Lung (tissue), 13 donors: ENCODE data around the gene ZNF525. TPM values are rescaled to one million over a fixed set of nuclear protein-coding genes. Genes with fewer than 3 reads are reported as not detected.

Source experiments
- ATAC-seq: fragments of 200-7000 bp; cut with Tn5 transposase; one replicate; pipeline ENCODE4 v1.9.1; 2020; ENCODE audit warnings: moderate number of reproducible peaks; ENCODE audit not compliant: insufficient read depth, low FRiP score
- DNase-seq, 3 donors: peaks; one replicate each; pipeline ENCODE4 v3.0.0-alpha.2; 2013 to 2017
- H3K27ac ChIP-seq, 2 donors: one replicate each; pipeline ENCODE4 v1.5.1; 2013; ENCODE audit warnings: mild to moderate bottlenecking in 2 of 2, moderate library complexity in 2 of 2, control low read depth in 1 of 2, inconsistent platforms in 1 of 2, low read depth in 1 of 2, low read length in 1 of 2
- H3K27me3 ChIP-seq, 3 donors: one replicate each; pipeline ENCODE4 v1.5.1; 2013; ENCODE audit warnings: low read length in 2 of 3; ENCODE audit not compliant: control insufficient read depth in 3 of 3, insufficient read depth in 3 of 3
- H3K36me3 ChIP-seq, 4 donors: one replicate each; pipeline ENCODE4 v1.5.1; 2013; ENCODE audit warnings: low read length in 4 of 4, mild to moderate bottlenecking in 1 of 4, moderate library complexity in 1 of 4; ENCODE audit not compliant: control insufficient read depth in 4 of 4, insufficient read depth in 4 of 4
- H3K4me1 ChIP-seq, 5 donors: one replicate each; pipeline ENCODE4 v1.5.1; 2013; ENCODE audit warnings: low read length in 5 of 5, mild to moderate bottlenecking in 2 of 5, moderate library complexity in 1 of 5; ENCODE audit not compliant: control insufficient read depth in 5 of 5, insufficient read depth in 5 of 5
- H3K4me3 ChIP-seq: one replicate; pipeline ENCODE4 v1.5.1; 2013; ENCODE audit warnings: mild to moderate bottlenecking, control low read depth, moderate library complexity
- H3K9ac ChIP-seq, 2 donors: one replicate each; pipeline ENCODE4 v1.5.1; 2013; ENCODE audit warnings: low read length in 2 of 2, control low read depth in 1 of 2; ENCODE audit not compliant: insufficient read depth in 1 of 2
- H3K9me3 ChIP-seq, 4 donors: one replicate each; pipeline ENCODE4 v1.5.1; 2013; ENCODE audit warnings: low read length in 3 of 4, mild to moderate bottlenecking in 1 of 4, moderate library complexity in 1 of 4; ENCODE audit not compliant: control insufficient read depth in 4 of 4, insufficient read depth in 3 of 4
- CTCF ChIP-seq: IDR thresholded peaks from 2 replicates; pipeline ENCODE4 v1.5.1; 2012; ENCODE audit warnings: mild to moderate bottlenecking; ENCODE audit errors: control extremely low read depth, extremely low read depth
- WGBS, 2 donors: extraction: QIAGEN DNeasy Blood & Tissue Kit; methylation state at CpG; one replicate each; pipeline ENCODE4 v1.1.7; 2013; 5-methylcytosine and 5-hydroxymethylcytosine counted together
- polyA plus RNA-seq, 2 donors: library from polyadenylated mRNA; stranded (reverse); fragments of 200-250 nt; gene quantifications; one replicate each; pipeline ENCODE4 v1.2.1, GENCODE V29; 2013
- small RNA-seq: library from RNA; depleted of rRNA; stranded (forward); fragments of <200 nt; gene quantifications from one replicate; pipeline ENCODE3, GENCODE V24; 2014; ENCODE audit warnings: low replicate concordance
- total RNA-seq, 2 donors: library from RNA; depleted of rRNA in 1 of 2; stranded (reverse); fragments of >200 nt in 1 of 2; gene quantifications; one replicate each; pipeline ENCODE4 v1.2.1, GENCODE V29; 2014 to 2021
- donor health status: control.
- donor health status: control.
- donor health status: Bipolar disorder and iron deficiency.
- donor health status: healthy.
- donor health status: DM: yes; HTN: yes; CAD: no.

ZNF525 gene
- total and polyA plus RNA-seq, 4 donors: 3.2 to 19.7 (median 5.6) TPM

DNA sequence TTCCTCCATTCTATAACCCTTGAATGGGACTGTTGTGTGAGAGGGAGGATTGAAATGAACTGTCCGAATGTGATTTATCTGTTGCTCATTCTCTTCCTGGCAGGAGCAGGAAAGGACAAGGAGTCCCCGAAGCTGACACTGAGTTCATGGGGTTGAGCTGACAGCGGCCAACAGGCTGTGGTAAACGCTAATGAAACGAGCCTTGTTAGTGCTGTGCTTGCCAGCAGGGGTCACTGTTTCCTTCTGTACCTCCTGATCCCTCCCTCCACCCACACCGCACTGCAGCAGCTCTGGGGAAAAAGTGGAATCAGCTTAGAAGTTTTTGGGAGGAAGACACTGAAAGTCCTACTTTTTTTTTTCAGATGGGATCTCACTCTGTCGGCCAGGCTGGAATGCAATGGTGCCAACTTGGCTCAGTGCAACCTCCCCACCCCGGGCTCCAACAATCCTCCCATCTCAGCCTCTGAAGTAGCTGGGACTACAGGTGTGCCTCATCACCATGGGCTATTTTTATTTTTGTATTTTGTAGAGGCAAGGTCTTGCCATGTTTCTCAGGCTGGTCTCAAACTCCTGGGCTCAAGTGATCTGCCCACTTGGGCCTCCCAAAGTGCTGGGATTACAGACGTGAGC is 59.6 kb downstream of the ZNF525 start:
- peak; percentile 78 for TF ChIP-seq CTCF
- H3K4me3 ChIP-seq: no peak overlapping the region
- no peaks in the 10 kb centered on the region for H3K9me3 ChIP-seq
- no peaks in the 10 kb centered on the region for H3K27me3 ChIP-seq
- H3K4me1 ChIP-seq: peaks cover 0 to 3% (median 0%) of the 10 kb centered on the region in 5 donors
- WGBS, 2 donors: 22% methylated on average over 9 of the region's 9 CpGs
- peak; percentile 94 for ATAC-seq
- no peak overlapping the region for H3K9ac ChIP-seq
- H3K36me3 ChIP-seq: peaks cover 0 to 1% (median 0%) of the 10 kb centered on the region in 4 donors
- no peak overlapping the region for H3K27ac ChIP-seq
- peak; percentile 73 to 87 (median 77) for DNase-seq

- H3K36me3 ChIP-seq: peaks cover 0 to 8% (median 2%) of the 10 kb centered on the region in 4 donors
- H3K4me1 ChIP-seq: peaks cover 0 to 12% (median 0%) of the 10 kb centered on the region in 5 donors
- DNase-seq (peak; percentile 92 to 96 (median 93)), ATAC-seq (peak; percentile 99)
- H3K27me3 ChIP-seq: no peaks in the 10 kb centered on the region
- peak within 1 kb of the TSS; percentile 66 for H3K4me3 ChIP-seq
- peak within 1 kb of the TSS; percentile 55 to 81 for H3K9ac ChIP-seq
- TF ChIP-seq CTCF: no peak
- peak within 1 kb of the TSS; percentile 57 to 90 for H3K27ac ChIP-seq
- no peaks in the 10 kb centered on the region for H3K9me3 ChIP-seq
- 1% methylated on average over 46 of the region's 46 CpGs for WGBS, 2 donors
These were observed 66.0 kb downstream of the ZNF525 start, which contains the start of gene ZNF761 for GRCh38 chr19:53431399-53432087. Gene ZNF761 (plus strand): TSS chr19:53431984. CDS start chr19:53447269, 15,285 bp downstream.

DNA sequence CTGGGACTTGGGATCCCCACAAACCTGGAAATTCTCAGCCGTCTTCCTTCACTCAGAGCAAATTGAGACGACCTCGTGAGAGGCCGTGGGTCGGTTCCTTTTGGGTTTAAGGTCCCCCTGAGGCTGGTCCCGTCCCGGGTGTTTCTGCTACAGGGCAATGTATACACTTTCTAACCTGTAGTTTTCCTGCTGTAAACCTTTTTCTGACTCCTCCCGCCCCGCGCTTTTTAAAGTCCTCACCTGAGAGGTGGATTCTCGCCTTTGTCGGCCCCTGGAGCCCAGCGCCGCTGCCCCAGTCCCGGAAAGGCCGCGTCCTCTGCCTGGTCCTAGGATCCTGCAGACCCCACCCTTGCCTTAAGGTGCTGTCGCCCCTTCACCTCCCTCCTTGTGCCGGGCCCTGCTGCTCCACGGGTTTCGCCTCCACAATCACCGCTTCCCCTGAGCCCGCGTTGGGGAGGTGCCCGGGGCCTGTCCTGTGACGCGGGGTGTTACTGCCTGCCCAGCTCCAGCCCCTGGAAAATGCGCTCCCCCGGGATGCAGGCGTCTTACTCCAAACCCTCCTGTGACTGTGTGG is 66.7 kb downstream of the ZNF525 start:
- no peak for TF ChIP-seq CTCF
- peaks cover 0 to 10% (median 3%) of the 10 kb centered on the region in 4 donors for H3K36me3 ChIP-seq
- peak overlapping the region; percentile 57 to 87 for H3K27ac ChIP-seq
- H3K27me3 ChIP-seq: no peaks in the 10 kb centered on the region
- WGBS, 2 donors: 0 to 1% methylated on average over 30 of the region's 30 CpGs
- peak overlapping the region; percentile 66 for H3K4me3 ChIP-seq
- H3K9ac ChIP-seq: peak overlapping the region; percentile 55 to 81
- peaks cover 0 to 12% (median 0%) of the 10 kb centered on the region in 5 donors for H3K4me1 ChIP-seq
- ATAC-seq (peak; percentile 9), DNase-seq (peak in 2 of 3 donors; percentile 16)
- no peaks in the 10 kb centered on the region for H3K9me3 ChIP-seq

Small RNA genes lying within 50 kb of the gene (small RNA-seq; reads per million reads assigned to genes)
- gene RPL39P36: not detected

Other genes with a start within 250 kb of the ZNF525 start
- gene ZNF415, start 232.8 kb upstream of the ZNF525 start, total RNA-seq: 10 to 100 TPM in 1 of 2 donors, 1 to 10 TPM in 1; 4.5 to 16.6 TPM
- gene ZNF415, start 232.8 kb upstream of the ZNF525 start, polyA plus RNA-seq: 1 to 10 TPM; 3.1 to 3.3 TPM
- gene ZNF347, start 206.7 kb upstream of the ZNF525 start, total RNA-seq: 10 to 100 TPM; 11.5 to 17.9 TPM
- gene ZNF347, start 206.7 kb upstream of the ZNF525 start, polyA plus RNA-seq: 1 to 10 TPM; 2.9 to 3.0 TPM
- 1 to 10 TPM; 2.5 to 6.7 TPM for gene ZNF665, start 172.3 kb upstream of the ZNF525 start, total RNA-seq
- 1 to 10 TPM; 2.0 to 2.8 TPM for gene ZNF665, start 172.3 kb upstream of the ZNF525 start, polyA plus RNA-seq
- gene ZNF677, start 110.8 kb upstream of the ZNF525 start, total RNA-seq: 10 to 100 TPM; 12.6 to 44.7 TPM
- gene ZNF677, start 110.8 kb upstream of the ZNF525 start, polyA plus RNA-seq: 1 to 10 TPM; 6.7 to 7.8 TPM
- gene VN1R2, start 107.4 kb upstream of the ZNF525 start, total RNA-seq: not detected
- not detected for gene VN1R2, start 107.4 kb upstream of the ZNF525 start, polyA plus RNA-seq
- gene VN1R4, start 98.0 kb upstream of the ZNF525 start, total RNA-seq: not detected
- gene VN1R4, start 98.0 kb upstream of the ZNF525 start, polyA plus RNA-seq: not detected
- gene ZNF845, start 32.0 kb upstream of the ZNF525 start, total RNA-seq: 1 to 10 TPM; 5.8 to 8.8 TPM
- gene ZNF845, start 32.0 kb upstream of the ZNF525 start, polyA plus RNA-seq: 1 to 10 TPM; 2.4 to 3.2 TPM
- gene ZNF765, start 29.4 kb downstream of the ZNF525 start, total RNA-seq: 10 to 100 TPM in 1 of 2 donors, 1 to 10 TPM in 1; 8.6 to 11.3 TPM
- 1 to 10 TPM; 3.6 to 4.2 TPM for gene ZNF765, start 29.4 kb downstream of the ZNF525 start, polyA plus RNA-seq
- 10 to 100 TPM in 1 of 2 donors, 1 to 10 TPM in 1; 7.9 to 11.4 TPM for gene ZNF761, start 66.3 kb downstream of the ZNF525 start, total RNA-seq
- gene ZNF761, start 66.3 kb downstream of the ZNF525 start, polyA plus RNA-seq: 1 to 10 TPM; 6.4 TPM
- 1 to 10 TPM; 2.8 to 5.3 TPM for gene ZNF813, start 102.0 kb downstream of the ZNF525 start, total RNA-seq
- gene ZNF813, start 102.0 kb downstream of the ZNF525 start, polyA plus RNA-seq: 1 to 10 TPM; 1.2 TPM
- gene ZNF331, start 172.4 kb downstream of the ZNF525 start, total RNA-seq: 10 to 100 TPM; 21.2 to 27.9 TPM
- gene ZNF331, start 172.4 kb downstream of the ZNF525 start, polyA plus RNA-seq: 10 to 100 TPM; 12.7 to 24.5 TPM